AG04450 (cell line): Measurements from ENCODE around the gene GPD1. TPM values are rescaled to one million over a fixed set of nuclear protein-coding genes. Genes with fewer than 3 reads are reported as not detected.

Source experiments
- CTCF ChIA-PET: fragments of 300-600, 350-600 bp; formaldehyde crosslinking; extraction: SDS; loops from one replicate; lab custom pipeline; 2022; ENCODE audit warnings: antibody characterized with exemption, inconsistent platforms; lab: Charles Lee
- POLR2A ChIA-PET: fragments of 350-600 bp; formaldehyde crosslinking; extraction: SDS; loops from one replicate; lab custom pipeline; 2021; ENCODE audit warnings: antibody characterized with exemption, inconsistent platforms; lab: Yijun Ruan, JAX
- DNase-seq: peaks from one replicate; pipeline ENCODE4 v3.0.0-alpha.2; 2011; ENCODE audit warnings: low read depth, low spot score
- H3K27ac ChIP-seq: one replicate; pipeline ENCODE4 v1.5.1; 2012; ENCODE audit warnings: low read depth, low read length, control low read depth
- H3K27me3 ChIP-seq: one replicate; pipeline ENCODE4 v1.6.0; 2012; ENCODE audit warnings: low read length; ENCODE audit not compliant: control insufficient read depth, insufficient read depth
- H3K4me3 ChIP-seq: 2 replicates; pipeline ENCODE4 v1.5.1; 2011; ENCODE audit warnings: mild to moderate bottlenecking, low read depth, low read length, control low read depth
- H3K9me3 ChIP-seq: 2 replicates; pipeline ENCODE4 v1.5.1; 2012; ENCODE audit warnings: low read length; ENCODE audit not compliant: control insufficient read depth, insufficient read depth
- CTCF ChIP-seq: IDR thresholded peaks from 2 replicates; pipeline ENCODE4 v1.5.1; 2011; ENCODE audit warnings: low read depth, low read length, control low read depth, inconsistent platforms
- polyA plus RNA-seq: library from polyadenylated mRNA; depleted of rRNA; stranded (reverse); fragments of >200 nt; gene quantifications from 2 replicates; pipeline ENCODE4 v1.2.3, GENCODE V29; 2011

Gene GPD1
- polyA plus RNA-seq, 1 experiment: 0.04 TPM

- no peak for DNase-seq
- CTCF ChIA-PET: interaction anchor here (1.6 kb wide), 1 partner anchor 239 kb away, joined by 6 read pairs; no protein-coding TSS in a partner anchor
- Histone ChIP-seq H3K9me3 (no peaks in the 10 kb centered on the region), H3K27me3 (no peaks in the 10 kb centered on the region), H3K4me3 (no peak overlapping the region), H3K27ac (no peak overlapping the region)
- TF ChIP-seq CTCF: no peak
- POLR2A ChIA-PET: no interaction called here
These were observed 28.0 kb upstream of the GPD1 start for GRCh38 chr12:50075808-50076170.

- Histone ChIP-seq H3K27ac (no peak overlapping the region), H3K4me3 (no peak overlapping the region), H3K27me3 (no peaks in the 10 kb centered on the region), H3K9me3 (no peaks in the 10 kb centered on the region)
- CTCF ChIA-PET: interaction anchor here (0.6 to 1.6 kb wide), 5 partner anchors 35 to 704 kb away, joined by 3 to 6 read pairs (median 3); partner anchors contain the start of gene COX14
- POLR2A ChIA-PET: interaction anchor here (1.1 kb wide), 1 partner anchor 8 kb away, joined by 4 read pairs; no protein-coding TSS in a partner anchor
- TF ChIP-seq CTCF: no peak
- no peak for DNase-seq
These were observed 26.7 kb upstream of the GPD1 start for GRCh38 chr12:50077099-50077498.

- CTCF ChIA-PET: interaction anchor here (0.9 kb wide), 1 partner anchor 98 kb away, joined by 3 read pairs; no protein-coding TSS in a partner anchor
- POLR2A ChIA-PET: no interaction called here
- H3K27me3 ChIP-seq: no peaks in the 10 kb centered on the region
- no peaks in the 10 kb centered on the region for H3K9me3 ChIP-seq
- DNase-seq: no peak
- H3K4me3 ChIP-seq: no peak overlapping the region
- no peak overlapping the region for H3K27ac ChIP-seq
- no peak for TF ChIP-seq CTCF
These were observed 25.5 kb upstream of the GPD1 start for GRCh38 chr12:50078281-50078680.

GRCh38 chr12:50079771-50080170 is 24.0 kb upstream of the GPD1 start:
- no peak overlapping the region for H3K27ac ChIP-seq
- H3K27me3 ChIP-seq: no peaks in the 10 kb centered on the region
- CTCF ChIA-PET: interaction anchor here (0.6 to 2.5 kb wide), 2 partner anchors 9 to 100 kb away, joined by 4 to 8 read pairs; no protein-coding TSS in a partner anchor
- DNase-seq: no peak
- TF ChIP-seq CTCF: no peak
- H3K4me3 ChIP-seq: no peak overlapping the region
- POLR2A ChIA-PET: no interaction called here
- no peaks in the 10 kb centered on the region for H3K9me3 ChIP-seq

- ChIA-PET POLR2A (no interaction called here), CTCF (interaction anchor here (2.5 kb wide), 1 partner anchor 11 kb away, joined by 8 read pairs; no protein-coding TSS in a partner anchor)
These were observed 22.6 kb upstream of the GPD1 start for GRCh38 chr12:50081096-50081808.

More at GRCh38 chr12:50081096-50081808, 22.6 kb upstream of the GPD1 start:
- no peak for DNase-seq
- no peaks in the 10 kb centered on the region for H3K27me3 ChIP-seq
- no peak overlapping the region for H3K27ac ChIP-seq
- TF ChIP-seq CTCF: no peak
- no peak overlapping the region for H3K4me3 ChIP-seq
- no peaks in the 10 kb centered on the region for H3K9me3 ChIP-seq
